ENCODE measurements around the gene ALDH3A2.

Gene ALDH3A2

GRCh38 chr17:19713901-19714361 lies 65.4 kb downstream of the ALDH3A2 start:
- Histone ChIP-seq H3K36me3 (no peaks in the 10 kb centered on the region), H3K9me3 (ENCODE audit: severe bottlenecking) (no peaks in the 10 kb centered on the region), H3K4me3 (ENCODE audit: low read depth, low read length) (no peak overlapping the region), H3K27me3 (ENCODE audit: insufficient read depth, low read depth, severe bottlenecking) (no peaks in the 10 kb centered on the region), H3K27ac (no peak overlapping the region)
- no peak for TF ChIP-seq CTCF (IDR thresholded peaks at IDR 0.05; ENCODE audit: low read depth, low read length)
- DNase-seq = no peak

GRCh38 chr17:19714542-19715411 lies 66.2 kb downstream of the ALDH3A2 start:
- TF ChIP-seq CTCF (IDR thresholded peaks at IDR 0.05; ENCODE audit: low read depth, low read length) = 0 out of 2 replicates have a peak, but pooled peaks have one; percentile 12
- no peaks in the 10 kb centered on the region for H3K36me3 ChIP-seq
- no peaks in the 10 kb centered on the region for H3K9me3 ChIP-seq (ENCODE audit: severe bottlenecking)
- no peak for DNase-seq
- no peaks in the 10 kb centered on the region for H3K27me3 ChIP-seq (ENCODE audit: insufficient read depth, low read depth, severe bottlenecking)
- no peak overlapping the region for H3K27ac ChIP-seq
- no peak overlapping the region for H3K4me3 ChIP-seq (ENCODE audit: low read depth, low read length)

- no peaks in the 10 kb centered on the region for H3K27me3 ChIP-seq (ENCODE audit: insufficient read depth, low read depth, severe bottlenecking)
- no peak for DNase-seq
- no peak for TF ChIP-seq CTCF (IDR thresholded peaks at IDR 0.05; ENCODE audit: low read depth, low read length)
- H3K4me3 ChIP-seq (ENCODE audit: low read depth, low read length) = no peak within 1 kb of the TSS
- H3K27ac ChIP-seq = no peak within 1 kb of the TSS
- no peaks in the 10 kb centered on the region for H3K9me3 ChIP-seq (ENCODE audit: severe bottlenecking)
- no peaks in the 10 kb centered on the region for H3K36me3 ChIP-seq
Measured at GRCh38 chr17:19716108-19717030, 67.8 kb downstream of the ALDH3A2 start, which contains the start of gene SLC47A2. Gene SLC47A2 (minus strand): TSS chr17:19716584. CDS start chr17:19716555, 29 bp downstream.

- no peak for DNase-seq
- TF ChIP-seq CTCF (IDR thresholded peaks at IDR 0.05; ENCODE audit: low read depth, low read length) = no peak
- H3K36me3 ChIP-seq = no peaks in the 10 kb centered on the region
- no peak overlapping the region for H3K4me3 ChIP-seq (ENCODE audit: low read depth, low read length)
- no peak overlapping the region for H3K27ac ChIP-seq
- no peaks in the 10 kb centered on the region for H3K9me3 ChIP-seq (ENCODE audit: severe bottlenecking)
- H3K27me3 ChIP-seq (ENCODE audit: insufficient read depth, low read depth, severe bottlenecking) = no peaks in the 10 kb centered on the region
Measured at GRCh38 chr17:19717031-19717360, 68.4 kb downstream of the ALDH3A2 start.

- H3K9me3 ChIP-seq (ENCODE audit: severe bottlenecking) = no peaks in the 10 kb centered on the region
- DNase-seq = no peak
Measured at GRCh38 chr17:19717411-19717908, 68.9 kb downstream of the ALDH3A2 start.

More at GRCh38 chr17:19717411-19717908, 68.9 kb downstream of the ALDH3A2 start:
- TF ChIP-seq CTCF (IDR thresholded peaks at IDR 0.05; ENCODE audit: low read depth, low read length) = no peak
- Histone ChIP-seq H3K27ac (no peak overlapping the region), H3K27me3 (ENCODE audit: insufficient read depth, low read depth, severe bottlenecking) (no peaks in the 10 kb centered on the region), H3K36me3 (no peaks in the 10 kb centered on the region), H3K4me3 (ENCODE audit: low read depth, low read length) (no peak overlapping the region)
